Stomach smooth muscle (tissue), 2 donors: ENCODE results near the gene KRT1.
"Not testable (repeated sequence)": the region's sequence is repeated elsewhere in the genome, so short reads cannot be mapped to it uniquely, and the experiment has no call there.

Experiments used
- H3K27ac ChIP-seq: one replicate; pipeline ENCODE4 v1.7.0; 2013; ENCODE audit warnings: mild to moderate bottlenecking, low read length, inconsistent platforms
- H3K27me3 ChIP-seq, 2 donors: one replicate each; pipeline ENCODE4 v1.7.0; 2013; ENCODE audit warnings: low read length in 2 of 2; ENCODE audit not compliant: insufficient read depth in 2 of 2, control insufficient read depth in 1 of 2
- H3K36me3 ChIP-seq, 2 donors: one replicate each; pipeline ENCODE4 v1.7.0; 2013; ENCODE audit warnings: low read length in 2 of 2; ENCODE audit not compliant: control insufficient read depth in 2 of 2, insufficient read depth in 2 of 2
- H3K4me1 ChIP-seq: one replicate; pipeline ENCODE4 v1.7.0; 2013; ENCODE audit warnings: low read length; ENCODE audit not compliant: control insufficient read depth, insufficient read depth
- H3K4me3 ChIP-seq, 2 donors: one replicate each; pipeline ENCODE4 v1.7.0; 2013; ENCODE audit warnings: low read length in 2 of 2
- H3K9ac ChIP-seq, 2 donors: one replicate each; pipeline ENCODE4 v1.7.0; 2013; ENCODE audit warnings: low read length in 2 of 2, mild to moderate bottlenecking in 1 of 2
- H3K9me3 ChIP-seq, 2 donors: one replicate each; pipeline ENCODE4 v1.7.0; 2013; ENCODE audit warnings: low read length in 2 of 2; ENCODE audit not compliant: control insufficient read depth in 2 of 2
- donor health status: healthy.
- donor health status: Pancreatic carcinoma.

KRT1 gene

DNA sequence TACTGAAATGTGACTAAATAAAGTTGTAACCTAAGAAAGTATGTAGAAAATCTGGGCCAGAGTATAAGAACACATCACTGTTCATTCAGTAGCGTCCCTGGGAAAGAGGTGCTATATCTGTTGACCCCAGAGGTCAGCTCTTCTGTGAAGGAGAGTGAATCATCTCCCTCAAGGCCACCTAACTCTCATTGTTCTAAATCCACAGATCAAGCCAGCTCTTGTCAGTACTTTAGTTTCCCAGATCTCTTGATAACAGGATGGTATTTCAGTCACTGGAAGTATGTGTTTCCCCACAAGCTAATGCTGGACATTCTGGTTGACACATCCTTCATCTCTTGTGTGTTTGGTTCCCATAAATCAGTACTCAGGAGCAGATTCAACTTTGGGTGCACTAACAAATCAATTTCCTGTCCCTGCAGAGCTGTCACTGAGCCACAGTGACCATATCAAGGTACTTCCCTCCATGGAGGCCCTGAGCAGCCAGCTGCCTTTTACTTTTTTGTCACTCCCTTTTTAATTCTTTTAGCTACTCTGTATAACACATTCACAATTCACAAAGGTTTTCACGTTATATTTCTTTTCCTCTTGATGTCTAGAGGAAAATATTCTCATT is 7.8 kb downstream of the KRT1 start:
- no peak overlapping the region for H3K27ac ChIP-seq
- no peak overlapping the region for H3K9ac ChIP-seq
- H3K27me3 ChIP-seq, result peaks cover 0 to 6% of the 10 kb centered on the region in 2 donors
- peaks cover 6% of the 10 kb centered on the region for H3K4me1 ChIP-seq
- H3K9me3 ChIP-seq, result no peaks in the 10 kb centered on the region
- no peak overlapping the region for H3K4me3 ChIP-seq
- H3K36me3 ChIP-seq, result no peaks in the 10 kb centered on the region

DNA sequence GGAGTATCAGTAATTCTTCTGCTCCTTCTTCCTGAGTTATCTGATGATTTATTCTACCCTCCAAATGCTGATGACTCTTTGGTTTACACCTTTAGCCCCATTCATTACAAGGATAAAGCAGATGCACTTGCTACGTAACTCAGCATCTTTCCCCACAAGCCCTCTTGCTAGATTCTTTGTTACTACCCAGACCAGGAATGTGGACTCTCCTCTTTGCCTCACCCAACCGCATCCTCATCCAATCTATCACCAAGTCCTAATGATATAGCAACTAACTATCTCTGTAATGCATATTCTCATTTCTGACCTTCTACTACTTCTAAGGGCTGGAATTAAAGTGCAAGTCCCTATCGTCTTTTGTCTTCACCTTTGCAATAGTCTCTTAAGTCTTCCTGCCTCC is 9.2 kb downstream of the KRT1 start:
- H3K9me3 ChIP-seq, result no peaks in the 10 kb centered on the region
- H3K36me3 ChIP-seq, result no peaks in the 10 kb centered on the region
- H3K27ac ChIP-seq, result no peak overlapping the region
- peaks cover 5 to 11% of the 10 kb centered on the region in 2 donors for H3K27me3 ChIP-seq
- no peak overlapping the region for H3K9ac ChIP-seq
- peaks cover 6% of the 10 kb centered on the region for H3K4me1 ChIP-seq
- no peak overlapping the region for H3K4me3 ChIP-seq

GRCh38 chr12:52670506-52670905 is 9.7 kb downstream of the KRT1 start:
- Histone ChIP-seq H3K27ac (no peak overlapping the region), H3K27me3 (peaks cover 7 to 11% of the 10 kb centered on the region in 2 donors)

GRCh38 chr12:52669941-52670340 is 10.3 kb downstream of the KRT1 start:
- H3K4me1 ChIP-seq, H3K27ac ChIP-seq, H3K9me3 ChIP-seq, H3K9ac ChIP-seq, H3K4me3 ChIP-seq, H3K36me3 ChIP-seq: not testable (repeated sequence)
- H3K27me3 ChIP-seq, result peaks cover 7 to 11% of the 10 kb centered on the region in 2 donors

More at GRCh38 chr12:52670506-52670905, 9.7 kb downstream of the KRT1 start:
- H3K9ac ChIP-seq, result no peak overlapping the region
- H3K9me3 ChIP-seq, result no peaks in the 10 kb centered on the region
- H3K4me3 ChIP-seq, result no peak overlapping the region
- H3K4me1 ChIP-seq, result peaks cover 6% of the 10 kb centered on the region
- no peaks in the 10 kb centered on the region for H3K36me3 ChIP-seq

DNA sequence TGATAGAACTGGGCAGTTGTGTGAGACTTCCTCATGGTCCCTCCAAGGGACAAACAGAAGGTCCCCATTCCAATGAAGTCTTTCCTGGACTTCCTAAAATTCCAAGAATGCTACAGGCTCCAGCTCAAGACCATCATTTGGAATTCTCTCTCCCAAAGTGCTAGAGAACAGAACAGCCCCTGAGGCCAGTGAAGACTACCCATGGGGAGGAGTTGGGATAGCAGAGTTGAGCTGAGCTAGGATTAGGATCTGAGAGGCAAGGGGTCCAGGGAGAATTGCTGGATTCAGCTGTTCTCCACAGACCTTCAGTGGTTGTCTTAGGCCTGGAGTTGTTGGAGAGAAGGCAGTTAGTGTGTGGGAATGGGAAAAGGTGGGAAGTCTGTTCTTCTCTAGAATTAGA is 10.8 kb downstream of the KRT1 start:
- peaks cover 7 to 12% of the 10 kb centered on the region in 2 donors for H3K27me3 ChIP-seq
- H3K9ac ChIP-seq, result no peak overlapping the region
- peaks cover 6% of the 10 kb centered on the region for H3K4me1 ChIP-seq
- H3K4me3 ChIP-seq, result no peak overlapping the region
- no peak overlapping the region for H3K27ac ChIP-seq
- H3K36me3 ChIP-seq, result no peaks in the 10 kb centered on the region
- H3K9me3 ChIP-seq, result no peaks in the 10 kb centered on the region

DNA sequence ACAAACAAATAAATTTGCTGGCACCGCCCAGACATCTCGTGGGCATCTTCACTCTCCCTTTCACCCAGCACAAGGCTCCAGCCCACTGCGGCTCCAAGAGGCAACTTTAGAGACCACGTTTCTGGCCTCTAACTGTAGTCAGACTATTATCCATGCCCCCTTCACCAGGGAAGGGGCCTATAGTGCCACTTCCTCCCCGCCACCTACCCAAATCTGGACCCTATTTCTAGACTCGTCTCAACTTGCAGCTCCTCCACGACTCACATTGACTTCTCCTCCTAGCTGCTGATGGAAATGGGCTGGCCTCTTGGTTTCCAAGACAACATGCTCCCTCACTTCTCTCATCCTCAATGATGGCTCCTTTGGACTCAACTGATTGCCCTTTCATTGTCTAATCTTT is 12.3 kb downstream of the KRT1 start:
- H3K9ac ChIP-seq, result no peak overlapping the region
- H3K36me3 ChIP-seq, result no peaks in the 10 kb centered on the region
- H3K27me3 ChIP-seq, result peaks cover 11 to 18% of the 10 kb centered on the region in 2 donors
- H3K9me3 ChIP-seq, result no peaks in the 10 kb centered on the region
- no peak overlapping the region for H3K4me3 ChIP-seq
- H3K27ac ChIP-seq, result no peak overlapping the region
- no peaks in the 10 kb centered on the region for H3K4me1 ChIP-seq

DNA sequence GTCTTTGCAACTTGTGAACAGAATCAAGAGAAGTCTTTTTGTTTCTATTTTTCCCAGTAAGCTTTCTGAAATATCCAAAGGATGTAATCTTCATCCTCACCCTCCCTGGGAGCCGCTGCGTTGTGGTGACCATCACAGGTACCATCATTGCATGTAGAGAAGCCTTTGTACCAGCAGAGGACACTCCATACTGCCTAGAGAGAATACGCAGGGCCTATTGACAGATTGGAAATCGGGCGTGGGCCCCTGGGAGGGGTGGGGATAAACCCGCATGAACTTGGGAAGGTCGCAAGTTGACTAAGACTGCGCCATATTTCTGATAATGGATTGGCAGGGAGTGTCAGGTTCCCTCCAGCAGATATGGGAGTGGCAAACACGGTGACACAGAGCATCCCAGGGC is 12.7 kb downstream of the KRT1 start:
- Histone ChIP-seq H3K4me1 (no peaks in the 10 kb centered on the region), H3K36me3 (no peaks in the 10 kb centered on the region), H3K9ac (no peak overlapping the region), H3K27me3 (peaks cover 11 to 20% of the 10 kb centered on the region in 2 donors), H3K27ac (no peak overlapping the region), H3K9me3 (no peaks in the 10 kb centered on the region), H3K4me3 (no peak overlapping the region)

GRCh38 chr12:52666471-52666870 is 13.7 kb downstream of the KRT1 start:
- Histone ChIP-seq H3K36me3 (no peaks in the 10 kb centered on the region), H3K27ac (no peak overlapping the region), H3K9ac (no peak overlapping the region), H3K4me1 (no peaks in the 10 kb centered on the region), H3K4me3 (no peak overlapping the region), H3K27me3 (peaks cover 11 to 22% of the 10 kb centered on the region in 2 donors), H3K9me3 (no peaks in the 10 kb centered on the region)

GRCh38 chr12:52663420-52663819 is 16.8 kb downstream of the KRT1 start:
- peaks cover 13 to 30% of the 10 kb centered on the region in 2 donors for H3K27me3 ChIP-seq
- H3K36me3 ChIP-seq, result no peaks in the 10 kb centered on the region

GRCh38 chr12:52662918-52663229 is 17.3 kb downstream of the KRT1 start:
- Histone ChIP-seq H3K4me1 (no peaks in the 10 kb centered on the region), H3K36me3 (no peaks in the 10 kb centered on the region), H3K9me3 (no peaks in the 10 kb centered on the region), H3K4me3 (no peak overlapping the region), H3K27me3 (peaks cover 16 to 28% of the 10 kb centered on the region in 2 donors), H3K9ac (no peak overlapping the region), H3K27ac (no peak overlapping the region)

More at GRCh38 chr12:52663420-52663819, 16.8 kb downstream of the KRT1 start:
- Histone ChIP-seq H3K27ac (no peak overlapping the region), H3K9ac (no peak overlapping the region), H3K4me1 (no peaks in the 10 kb centered on the region), H3K9me3 (no peaks in the 10 kb centered on the region), H3K4me3 (no peak overlapping the region)

GRCh38 chr12:52662093-52662917 is 17.9 kb downstream of the KRT1 start:
- Histone ChIP-seq H3K36me3 (no peaks in the 10 kb centered on the region), H3K27ac (no peak overlapping the region), H3K4me3 (no peak overlapping the region), H3K9ac (no peak overlapping the region), H3K4me1 (no peaks in the 10 kb centered on the region), H3K9me3 (no peaks in the 10 kb centered on the region), H3K27me3 (peaks cover 16 to 22% of the 10 kb centered on the region in 2 donors)
